A549 (cell line): ENCODE results near the gene TMEM121B. TPM values are rescaled to one million over a fixed set of nuclear protein-coding genes. Genes with fewer than 3 reads are reported as not detected.

Experiments used
- ATAC-seq, 2 experiments: fragments of 200-7000 bp in 1 of 2; fragments of >200 bp in 1 of 2; cut with Nextera tagmentation in 1 of 2; cut with Tn5 transposase in 1 of 2; 3 replicates each; pipeline versions ENCODE4 v1.8.0 to v1.9.1; 2018 to 2020; ENCODE audit warnings: mild to moderate bottlenecking in 1 of 2, moderate library complexity in 1 of 2
- CTCF ChIA-PET: fragments of 300-600 bp; sonication (Branson Sonifier 250); formaldehyde crosslinking; extraction: SDS; loops from one replicate; lab custom pipeline; 2021; ENCODE audit warnings: antibody characterized with exemption, inconsistent platforms; lab: Yijun Ruan, JAX
- POLR2A ChIA-PET: fragments of 350-600 bp; formaldehyde crosslinking; extraction: SDS; loops from one replicate; lab custom pipeline; 2021; ENCODE audit warnings: antibody characterized with exemption, inconsistent platforms; lab: Yijun Ruan, JAX
- DNase-seq, 2 experiments: peaks; one replicate each; pipeline versions ENCODE4 v3.0.0 to v3.0.0-alpha.2; 2011 to 2016; ENCODE audit warnings: low read depth in 1 of 2, low spot score in 1 of 2
- FAIRE-seq: peaks from 2 replicates; lab custom pipeline; 2011; peaks lifted over from hg19 to GRCh38; lab: Jason Lieb, UNC
- H3K27ac ChIP-seq, 2 experiments: fragments of >200 bp; sonication (Bioruptor Twin); formaldehyde crosslinking; 3 replicates each; pipeline ENCODE4 v1.5.1; 2016 to 2017
- H3K4me1 ChIP-seq: fragments of >200 bp; sonication (Bioruptor Twin); formaldehyde crosslinking; 3 replicates; pipeline ENCODE4 v1.6.1; 2016
- H3K4me2 ChIP-seq: fragments of >200 bp; sonication (Bioruptor Twin); formaldehyde crosslinking; 3 replicates; pipeline ENCODE4 v1.6.1; 2016
- H3K4me3 ChIP-seq: fragments of >200 bp; sonication (Bioruptor Twin); formaldehyde crosslinking; 3 replicates; pipeline ENCODE4 v1.5.1; 2016
- H3K9me3 ChIP-seq: fragments of >200 bp; sonication (Bioruptor Twin); formaldehyde crosslinking; 3 replicates; pipeline ENCODE4 v1.6.1; 2016
- CBX8 ChIP-seq: fragments of 200-600 bp; sonication (generic); IDR thresholded peaks from 2 replicates; pipeline ENCODE4 v1.6.1; 2016
- CHD4 ChIP-seq: fragments of 200-600 bp; sonication (generic); IDR thresholded peaks from 2 replicates; pipeline ENCODE4 v1.6.1; 2016; ENCODE audit warnings: antibody characterized with exemption, mild to moderate bottlenecking, borderline replicate concordance
- ELK1 ChIP-seq: fragments of 150-350 bp; IDR thresholded peaks from 2 replicates; pipeline ENCODE4 v1.6.1; 2014; ENCODE audit warnings: low read depth, mild to moderate bottlenecking, low read length
- EP300 ChIP-seq, 2 experiments: fragments of >200 bp; sonication (Bioruptor Twin); formaldehyde crosslinking; IDR thresholded peaks; 2 replicates in 1 of 2; 3 replicates in 1 of 2; pipeline ENCODE4 v1.6.1; 2016 to 2017
- FOXS1 ChIP-seq: fragments of 250-450 bp; sonication (Bioruptor Pico); IDR thresholded peaks from 2 replicates; pipeline ENCODE4 v1.5.0; 2020; ENCODE audit warnings: mild to moderate bottlenecking, moderate library complexity
- HES2 ChIP-seq: fragments of >200 bp; sonication (Bioruptor Twin); formaldehyde crosslinking; IDR thresholded peaks from 2 replicates; pipeline ENCODE4 v1.6.1; 2016
- HOXB5 ChIP-seq: fragments of 250-450 bp; sonication (Bioruptor Pico); IDR thresholded peaks from 2 replicates; pipeline ENCODE4 v1.5.0; 2020; ENCODE audit warnings: mild to moderate bottlenecking, moderate library complexity
- JUN ChIP-seq, 2 experiments: fragments of >200 bp; sonication (Bioruptor Twin); formaldehyde crosslinking; IDR thresholded peaks; 2 replicates in 1 of 2; 3 replicates in 1 of 2; pipeline ENCODE4 v1.6.1; 2016 to 2017
- JUNB ChIP-seq: fragments of >200 bp; sonication (Bioruptor Twin); formaldehyde crosslinking; IDR thresholded peaks from 2 replicates; pipeline ENCODE4 v1.6.1; 2016
- KDM1A ChIP-seq: fragments of 200-600 bp; sonication (generic); IDR thresholded peaks from 2 replicates; pipeline ENCODE4 v1.6.1; 2016; ENCODE audit warnings: low read depth, mild to moderate bottlenecking
- MAX ChIP-seq: IDR thresholded peaks from 2 replicates; pipeline ENCODE4 v1.6.1; 2012
- MYC ChIP-seq: IDR thresholded peaks from 2 replicates; pipeline ENCODE4 v1.6.1; 2012; ENCODE audit warnings: mild to moderate bottlenecking, inconsistent platforms, low read length, improper control_type of control experiment, borderline replicate concordance
- NR3C1 ChIP-seq: fragments of >200 bp; sonication (Bioruptor Twin); formaldehyde crosslinking; IDR thresholded peaks from 3 replicates; pipeline ENCODE4 v1.6.1; 2017
- RAD21 ChIP-seq, 2 experiments: fragments of >200 bp in 1 of 2; sonication (Bioruptor Twin) in 1 of 2; formaldehyde crosslinking in 1 of 2; IDR thresholded peaks in 1 of 2; conservative IDR thresholded peaks in 1 of 2; 2 replicates in 1 of 2; 3 replicates in 1 of 2; pipeline ENCODE4 v1.6.1; 2012 to 2018; ENCODE audit warnings: inconsistent platforms in 1 of 2
- REST ChIP-seq: fragments of 200-600 bp; sonication (generic); IDR thresholded peaks from 2 replicates; pipeline ENCODE4 v1.6.1; 2016; ENCODE audit warnings: antibody characterized with exemption, mild to moderate bottlenecking, moderate library complexity
- SREBF2 ChIP-seq: fragments of 450-650 bp; IDR thresholded peaks from 2 replicates; pipeline ENCODE4 v1.6.1; 2014; ENCODE audit warnings: mild to moderate bottlenecking, moderate library complexity
- TFCP2L1 ChIP-seq: fragments of 250-450 bp; sonication (Bioruptor Pico); IDR thresholded peaks from 2 replicates; pipeline ENCODE4 v1.5.0; 2021; ENCODE audit warnings: mild to moderate bottlenecking
- ZFP36 ChIP-seq: fragments of 450-650 bp; IDR thresholded peaks from 2 replicates; pipeline ENCODE4 v1.6.1; 2014; ENCODE audit warnings: borderline replicate concordance; ENCODE audit not compliant: partially characterized antibody
- WGBS: methylation state at CpG from one replicate; pipeline ENCODE4 v1.1.6; 2017; ENCODE audit errors: missing lambda C conversion rate; 5-methylcytosine and 5-hydroxymethylcytosine counted together
- polyA plus RNA-seq, 4 experiments: library from polyadenylated mRNA; depleted of rRNA in 3 of 4; stranded (reverse); fragments of >200 nt; fragmentation: RNase III in 1 of 4; extraction: RNeasy Plus Mini Kit Qiagen cat#74134 plus additional on column Dnase treatment in 1 of 4; gene quantifications; 2 replicates in 3 of 4; 3 replicates in 1 of 4; pipeline ENCODE4 v1.2.3, GENCODE V29; 2011 to 2017

Gene TMEM121B
- polyA plus RNA-seq, 2 of the 4 experiments (the other 2 are of a cell fraction): 0.03 to 0.08 TPM

GRCh38 chr22:17143826-17144225, 22.7 kb upstream of the TMEM121B start (continued):
- no peak for TF ChIP-seq ELK1
- no peak for TF ChIP-seq CHD4
- no peak for TF ChIP-seq MYC
- TF ChIP-seq FOXS1 (CRISPR knock-in tag): no peak

GRCh38 chr22:17143101-17143500, 21.9 kb upstream of the TMEM121B start:
- Histone ChIP-seq H3K4me2 (no peak overlapping the region), H3K4me3 (no peak overlapping the region), H3K9me3 (no peaks in the 10 kb centered on the region), H3K27ac (no peak overlapping the region), H3K4me1 (no peaks in the 10 kb centered on the region)
- FAIRE-seq (no peak), DNase-seq (no peak), ATAC-seq (no peak)
- 91% methylated on average over 9 of the region's 9 CpGs for WGBS
- CTCF ChIA-PET: interaction anchor here (2.2 kb wide), 1 partner anchor 28 kb away, joined by 8 read pairs; no protein-coding TSS in a partner anchor
- TF ChIP-seq NR3C1: no peak
- TF ChIP-seq FOXS1 (CRISPR knock-in tag): no peak
- TF ChIP-seq EP300 (IDR thresholded peaks at IDR 0.05): no peak
- no peak for TF ChIP-seq HES2
- TF ChIP-seq CBX8: no peak
- no peak for TF ChIP-seq TFCP2L1 (CRISPR knock-in tag)
- no peak for TF ChIP-seq KDM1A
- TF ChIP-seq JUN (IDR thresholded peaks at IDR 0.05): no peak
- no peak for TF ChIP-seq JUNB
- no peak for TF ChIP-seq RAD21 (conservative IDR thresholded peaks at IDR 0.05 in 1 of 2, IDR thresholded peaks at IDR 0.05 in 1 of 2)
- no peak for TF ChIP-seq REST
- TF ChIP-seq ZFP36: no peak
- POLR2A ChIA-PET: no interaction called here

GRCh38 chr22:17140826-17141766, 19.9 kb upstream of the TMEM121B start:
- TF ChIP-seq MAX (no peak), CBX8 (no peak), HOXB5 (CRISPR knock-in tag) (no peak), SREBF2 (no peak)
- ChIA-PET POLR2A (no interaction called here), CTCF (interaction anchor here (1.3 kb wide), 1 partner anchor 31 kb away, joined by 3 read pairs; no protein-coding TSS in a partner anchor)
- no peak overlapping the region for H3K4me3 ChIP-seq
- 89% methylated on average over 2 of the region's 9 CpGs for WGBS
- H3K4me2 ChIP-seq: no peak overlapping the region
- no peaks in the 10 kb centered on the region for H3K9me3 ChIP-seq
- H3K4me1 ChIP-seq: no peaks in the 10 kb centered on the region
- no peak for DNase-seq
- no peak for ATAC-seq
- FAIRE-seq: no peak
- no peak overlapping the region for H3K27ac ChIP-seq
